ENCODE measurements around the gene GASK1A.

Gene GASK1A

GRCh38 chr3:43072361-43072760 is 93.2 kb downstream of the GASK1A start:
- DNase-seq = no peak

- no peak for DNase-seq
Observed at GRCh38 chr3:43073116-43073835, 94.2 kb downstream of the GASK1A start.

GRCh38 chr3:43073836-43074220 is 94.7 kb downstream of the GASK1A start:
- no peak for DNase-seq

- DNase-seq = no peak
Observed at GRCh38 chr3:43074482-43074881, 95.4 kb downstream of the GASK1A start.

- no peak for DNase-seq
Observed at GRCh38 chr3:43074901-43075689, 96.0 kb downstream of the GASK1A start.

DNA sequence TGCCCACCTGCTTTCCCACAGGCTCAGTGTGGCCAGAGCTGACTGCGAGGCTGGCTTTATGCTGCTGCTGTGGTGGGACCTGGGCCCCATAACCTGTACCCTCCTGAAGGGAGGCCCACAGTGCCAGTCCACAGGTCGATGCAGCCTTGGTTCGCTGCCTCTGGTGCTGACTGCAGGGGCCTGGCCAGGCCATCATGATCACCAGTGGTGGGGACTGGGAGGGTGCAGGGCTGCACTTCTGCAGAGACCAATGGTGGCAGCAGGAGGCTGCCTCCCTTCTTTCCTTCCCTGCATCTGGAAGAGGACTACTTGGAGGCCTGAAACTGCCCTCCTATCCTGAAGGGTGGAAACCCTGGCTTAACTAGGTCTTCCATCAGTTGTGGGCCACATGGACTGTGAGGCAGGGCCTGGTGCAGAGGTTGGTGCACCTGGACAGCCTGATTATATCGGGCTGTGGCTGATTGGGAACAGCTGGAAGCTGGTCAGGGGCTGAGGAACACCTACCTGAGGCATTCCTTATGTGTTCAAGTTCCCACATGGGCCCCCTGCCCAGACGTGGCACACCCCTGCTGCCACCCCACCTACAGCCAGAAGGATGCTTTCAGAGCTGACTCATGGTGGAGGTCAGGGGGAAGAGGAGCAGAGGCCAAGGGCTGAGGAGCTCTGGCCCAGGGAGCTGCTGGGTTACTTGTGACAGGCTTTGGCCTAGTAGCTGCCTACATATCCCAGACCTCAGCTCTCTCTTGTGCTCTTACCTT is 97.0 kb downstream of the GASK1A start:
- DNase-seq = no peak

DNA sequence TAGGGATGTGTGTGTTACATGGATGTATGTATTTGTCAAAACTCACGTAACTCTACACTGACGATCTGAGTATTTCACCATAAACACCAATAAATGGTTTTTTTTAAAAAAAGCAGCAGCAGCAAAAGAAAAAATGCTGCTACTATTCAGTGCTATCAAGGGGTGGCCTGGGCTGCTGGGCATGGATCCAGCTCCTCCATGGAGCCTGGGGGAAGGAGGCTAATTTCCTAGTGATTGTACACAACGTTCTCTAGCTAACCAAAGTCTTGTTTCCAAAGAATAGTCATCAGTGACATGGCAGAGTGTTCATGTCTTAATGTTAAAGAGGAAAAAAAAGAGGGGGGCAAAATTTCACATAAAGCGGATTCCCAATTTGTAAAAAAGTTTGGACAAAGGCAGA is 97.7 kb downstream of the GASK1A start:
- no peak for DNase-seq

GRCh38 chr3:43077261-43077660 is 98.2 kb downstream of the GASK1A start:
- DNase-seq = no peak

DNA sequence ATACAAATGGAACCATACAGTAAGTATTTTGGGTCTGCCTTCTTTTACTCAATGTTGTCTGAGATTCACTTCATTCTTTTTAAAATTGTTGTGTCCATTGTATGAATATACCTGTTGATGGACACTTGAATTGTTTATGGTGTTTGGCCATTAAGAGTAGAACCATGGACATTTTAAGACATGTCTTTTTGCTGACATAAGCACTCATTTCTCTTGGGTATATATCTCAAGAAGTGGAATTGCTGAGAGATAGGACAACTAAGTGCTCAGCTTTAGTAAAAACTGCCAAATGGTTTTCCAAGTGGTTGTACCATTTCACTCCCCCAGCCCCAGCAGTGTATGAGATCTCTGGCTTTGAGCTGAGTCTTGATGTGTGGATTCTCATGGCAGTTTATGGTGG is 98.6 kb downstream of the GASK1A start:
- no peak for DNase-seq

DNA sequence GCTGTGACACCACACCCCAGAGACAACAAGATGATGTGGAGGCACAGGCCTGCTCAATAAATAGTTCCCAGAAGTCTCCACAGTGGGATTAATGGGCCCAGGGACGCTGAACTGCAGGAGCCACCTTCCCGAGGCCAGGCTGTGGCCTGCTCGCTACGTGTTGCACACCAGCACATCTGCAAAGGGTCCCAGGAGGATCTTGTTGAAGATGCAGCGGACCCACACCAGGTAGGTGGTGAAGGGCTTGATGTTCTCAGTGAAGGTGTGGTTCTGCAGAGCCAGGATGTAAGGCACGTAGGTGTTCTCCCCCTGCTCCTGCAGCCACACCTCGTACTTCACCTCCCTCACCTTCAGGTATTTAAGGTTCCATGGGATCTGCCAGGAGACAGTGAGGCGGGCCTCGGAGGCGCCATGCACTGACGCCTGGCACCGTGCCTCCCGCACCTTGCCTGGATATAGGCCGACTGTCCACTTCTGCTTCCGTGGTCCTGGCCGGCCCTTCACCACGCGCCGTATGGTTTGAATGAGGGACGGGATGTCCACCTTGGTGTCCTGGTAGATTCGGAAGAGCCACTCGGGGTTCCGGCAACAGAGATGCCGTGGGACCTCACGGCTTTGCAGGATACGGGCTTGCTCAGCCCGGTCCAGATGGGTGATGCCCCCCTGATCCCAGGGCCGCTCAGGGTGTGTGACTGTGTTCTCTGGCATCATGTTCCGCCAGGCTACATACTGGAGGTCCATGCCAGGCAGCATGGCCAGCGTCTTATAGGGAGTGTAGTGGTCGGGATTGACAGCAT is 100.6 kb downstream of the GASK1A start:
- no peak for DNase-seq

- DNase-seq = no peak
Observed at GRCh38 chr3:43080726-43081568, 101.8 kb downstream of the GASK1A start.

- DNase-seq = no peak
Observed at GRCh38 chr3:43081796-43082195, 102.7 kb downstream of the GASK1A start.

- DNase-seq = no peak
Observed at GRCh38 chr3:43082457-43082856, 103.3 kb downstream of the GASK1A start.

- no peak for DNase-seq
Observed at GRCh38 chr3:43086460-43087165, 107.5 kb downstream of the GASK1A start.

- DNase-seq = no peak
Observed at GRCh38 chr3:43087249-43087776, 108.2 kb downstream of the GASK1A start.

- no peak for DNase-seq
Observed at GRCh38 chr3:43089081-43089480, 110.0 kb downstream of the GASK1A start.

DNA sequence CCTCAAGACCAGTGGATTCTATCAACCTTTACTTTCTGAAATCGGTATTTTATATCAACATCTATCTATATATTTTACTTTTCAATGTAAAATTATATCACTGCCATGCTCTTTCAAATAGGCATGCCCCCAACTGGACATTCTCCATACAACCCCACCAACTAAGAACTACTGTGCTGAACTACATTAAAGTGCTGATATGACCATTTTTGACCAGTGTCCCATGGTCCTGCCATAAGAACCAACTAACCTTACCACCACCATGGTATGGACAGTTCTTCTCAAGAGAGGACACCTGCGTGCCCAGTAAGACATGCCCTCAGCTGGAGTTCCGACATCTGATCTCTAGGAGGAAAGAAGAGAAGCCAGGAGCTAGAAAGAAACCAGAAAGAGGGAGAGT is 111.1 kb downstream of the GASK1A start:
- DNase-seq = no peak

DNA sequence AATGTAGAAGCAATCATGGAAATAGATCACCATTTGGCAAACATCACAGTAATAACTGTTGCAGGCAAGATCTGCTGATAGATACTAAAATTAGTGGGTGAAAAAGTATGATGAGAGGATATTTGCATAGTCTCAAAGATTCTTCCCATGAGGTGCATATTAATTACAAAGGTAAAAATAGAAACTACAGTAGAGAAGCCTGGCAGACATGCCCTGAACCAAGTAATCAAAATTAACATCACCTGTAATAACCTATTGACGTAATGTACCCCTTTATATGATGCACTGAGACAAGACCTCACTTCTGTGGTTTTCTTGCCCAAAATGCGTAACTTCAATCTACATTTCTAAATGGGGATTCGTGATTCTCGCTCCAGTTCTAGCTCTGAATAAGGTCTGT is 112.4 kb downstream of the GASK1A start:
- no peak for DNase-seq

DNA sequence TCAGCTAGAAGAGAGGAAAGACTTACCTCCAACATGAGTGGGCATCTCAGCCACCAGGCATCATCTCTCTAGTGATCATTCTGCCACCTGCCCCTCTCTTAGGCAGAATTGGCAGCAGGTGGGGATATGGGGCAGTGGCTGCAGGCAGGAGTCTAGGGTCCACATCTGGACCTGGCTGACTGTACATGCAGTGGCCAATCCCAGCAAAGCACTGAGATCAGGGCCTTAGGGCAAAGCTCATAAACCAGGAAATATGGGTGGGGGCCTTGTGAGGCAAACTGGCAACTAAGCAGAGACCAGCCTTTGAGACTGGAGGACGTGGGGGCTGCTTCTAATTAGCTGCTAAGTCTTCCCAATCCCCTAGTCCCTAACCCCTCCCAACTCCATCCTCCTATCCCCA is 113.9 kb downstream of the GASK1A start:
- DNase-seq = no peak

- DNase-seq = no peak
Observed at GRCh38 chr3:43093974-43094373, 114.9 kb downstream of the GASK1A start.

- no peak for DNase-seq
Observed at GRCh38 chr3:43094381-43094780, 115.3 kb downstream of the GASK1A start.

All from activated CD4-positive, alpha-beta T cell treated with anti-CD3 and anti-CD28 coated beads for 4 hours (primary cell).